ENCODE measurements around the gene LDLRAD3.

The LDLRAD3 gene

GRCh38 chr11:36274414-36274813 lies 330.6 kb downstream of the LDLRAD3 start:
- ATAC-seq (no peak), DNase-seq (no peak)

GRCh38 chr11:36278531-36279282 lies 334.8 kb downstream of the LDLRAD3 start:
- DNase-seq (no peak), ATAC-seq (no peak)

GRCh38 chr11:36280531-36280930 lies 336.7 kb downstream of the LDLRAD3 start:
- DNase-seq (no peak), ATAC-seq (no peak)
